Hepatocyte (in vitro differentiated cells): ENCODE measurements around the gene PKNOX2. TPM values are rescaled to one million over a fixed set of nuclear protein-coding genes. Genes with fewer than 3 reads are reported as not detected.

ENCODE experiments used
- DNase-seq: peaks from one replicate; pipeline ENCODE4 v3.0.0-alpha.2; 2016; ENCODE audit warnings: low spot score
- H2AFZ ChIP-seq: fragments of 200-600 bp; sonication (generic); 2 replicates; pipeline ENCODE4 v1.6.0; 2016; ENCODE audit warnings: antibody characterized with exemption, mild to moderate bottlenecking
- H3K27ac ChIP-seq: fragments of 200-600 bp; sonication (generic); 2 replicates; pipeline ENCODE4 v1.5.1; 2016; ENCODE audit warnings: mild to moderate bottlenecking
- H3K27me3 ChIP-seq: fragments of 200-600 bp; sonication (generic); 2 replicates; pipeline ENCODE4 v1.6.1; 2016
- H3K36me3 ChIP-seq: fragments of 200-600 bp; sonication (generic); replicated peaks from 2 replicates; pipeline ENCODE4 v1.5.1; 2016; ENCODE audit warnings: low read depth; ENCODE audit not compliant: insufficient read depth
- H3K4me1 ChIP-seq: fragments of 200-600 bp; sonication (generic); 2 replicates; pipeline ENCODE4 v1.5.1; 2016; ENCODE audit warnings: mild to moderate bottlenecking, moderate library complexity; ENCODE audit not compliant: insufficient read depth
- H3K4me2 ChIP-seq: fragments of 200-600 bp; sonication (generic); 2 replicates; pipeline ENCODE4 v1.6.0; 2016
- H3K4me3 ChIP-seq: fragments of 200-600 bp; sonication (generic); 2 replicates; pipeline ENCODE4 v1.5.1; 2016; ENCODE audit warnings: mild to moderate bottlenecking
- H3K79me2 ChIP-seq: fragments of 200-600 bp; sonication (generic); 2 replicates; pipeline ENCODE4 v1.6.0; 2017; ENCODE audit warnings: mild to moderate bottlenecking
- H3K9me2 ChIP-seq: fragments of 200-600 bp; sonication (generic); replicated peaks from 2 replicates; pipeline ENCODE4 v1.6.0; 2017; ENCODE audit warnings: mild to moderate bottlenecking; ENCODE audit not compliant: insufficient read depth
- H3K9me3 ChIP-seq: fragments of 200-600 bp; sonication (generic); 2 replicates; pipeline ENCODE4 v1.5.1; 2016; ENCODE audit warnings: low read depth, mild to moderate bottlenecking
- H4K20me1 ChIP-seq: fragments of 200-600 bp; sonication (generic); 2 replicates; pipeline ENCODE4 v1.6.0; 2016; ENCODE audit warnings: mild to moderate bottlenecking; ENCODE audit not compliant: insufficient read depth, poor library complexity, severe bottlenecking
- EZH2 ChIP-seq: fragments of 200-600 bp; sonication (generic); IDR thresholded peaks from 2 replicates; pipeline ENCODE4 v1.6.1; 2016; ENCODE audit warnings: antibody characterized with exemption, mild to moderate bottlenecking, borderline replicate concordance
- EZH2phosphoT487 ChIP-seq: fragments of 200-600 bp; sonication (generic); IDR thresholded peaks from one replicate; pipeline ENCODE4 v1.6.1; 2018; ENCODE audit warnings: antibody characterized with exemption, mild to moderate bottlenecking, low read depth, moderate library complexity; ENCODE audit not compliant: unreplicated experiment, severe bottlenecking
- WGBS: methylation state at CpG from one replicate; pipeline ENCODE4 v1.1.6; 2016; ENCODE audit warnings: low lambda C conversion rate; ENCODE audit errors: missing lambda C conversion rate; 5-methylcytosine and 5-hydroxymethylcytosine counted together
- polyA plus RNA-seq: library from polyadenylated mRNA; unstranded; fragments of >200 nt; fragmentation: Nextera tagmentation; extraction: Ambion mirVana; gene quantifications from 2 replicates; pipeline ENCODE4 v1.2.1, GENCODE V29; 2016
- total RNA-seq: library from RNA; depleted of rRNA; stranded (reverse); fragments of >200 nt; gene quantifications from 2 replicates; pipeline ENCODE4 v1.2.3, GENCODE V29; 2014
- TF ChIP-seq, protein P1 (sequence below): fragments of 200-600 bp; sonication (generic); IDR thresholded peaks from 2 replicates; pipeline ENCODE4 v1.5.1; 2016; ENCODE audit warnings: antibody characterized with exemption, mild to moderate bottlenecking; ENCODE audit not compliant: poor library complexity

Gene PKNOX2
- total and polyA plus RNA-seq, 2 experiments from 2014 or later, result 3.0 to 3.1 TPM

DNA sequence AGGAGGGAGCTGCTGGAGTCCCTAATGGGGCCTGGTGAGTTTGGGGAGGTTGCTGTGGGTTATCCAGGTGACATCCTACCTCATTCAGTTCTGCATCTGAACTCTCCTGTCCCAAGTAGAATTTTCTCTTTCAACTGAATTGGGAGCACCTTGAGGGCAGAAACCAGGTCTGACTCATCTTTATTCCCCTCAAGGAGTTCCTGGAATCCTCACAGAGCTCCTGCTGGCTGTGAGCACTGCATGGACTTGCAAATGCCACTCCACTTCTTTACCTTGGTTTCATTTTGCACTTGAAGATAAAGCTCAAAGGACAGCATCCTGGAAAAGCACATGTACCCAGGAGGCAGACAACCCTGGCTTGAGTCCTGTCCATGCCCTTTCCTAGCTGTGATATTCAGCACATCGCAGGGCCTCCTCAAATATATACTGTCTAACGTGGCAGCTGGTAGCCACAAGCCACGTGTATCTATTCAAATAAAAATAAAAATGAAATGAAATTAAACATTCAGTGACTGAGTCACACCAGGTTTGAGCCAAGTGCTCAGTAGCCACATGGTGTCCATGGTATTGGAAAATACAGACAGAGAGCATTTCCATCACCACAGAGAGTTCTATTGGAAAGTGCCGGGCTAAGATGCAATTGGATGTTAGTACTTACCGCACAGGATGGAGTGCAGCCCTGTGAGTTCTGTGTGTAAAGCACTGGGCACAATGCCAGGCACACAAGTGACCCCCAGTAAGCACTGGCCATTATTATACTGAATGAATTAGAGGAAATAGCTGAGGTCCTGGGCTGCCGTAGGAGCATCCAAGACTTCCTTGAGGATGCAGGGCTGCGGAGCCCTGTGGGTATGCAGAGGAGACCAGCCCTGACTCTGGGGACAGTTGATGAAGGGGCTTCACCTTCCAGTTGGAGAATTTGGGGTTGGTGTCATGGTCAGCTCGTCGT lies 149.0 kb downstream of the PKNOX2 start:
- H3K36me3 ChIP-seq, result no peaks in the 10 kb centered on the region
- H3K27me3 ChIP-seq, result no peaks in the 10 kb centered on the region
- no peak overlapping the region for H3K4me2 ChIP-seq
- no peak overlapping the region for H3K27ac ChIP-seq
- TF ChIP-seq, protein P1, sequence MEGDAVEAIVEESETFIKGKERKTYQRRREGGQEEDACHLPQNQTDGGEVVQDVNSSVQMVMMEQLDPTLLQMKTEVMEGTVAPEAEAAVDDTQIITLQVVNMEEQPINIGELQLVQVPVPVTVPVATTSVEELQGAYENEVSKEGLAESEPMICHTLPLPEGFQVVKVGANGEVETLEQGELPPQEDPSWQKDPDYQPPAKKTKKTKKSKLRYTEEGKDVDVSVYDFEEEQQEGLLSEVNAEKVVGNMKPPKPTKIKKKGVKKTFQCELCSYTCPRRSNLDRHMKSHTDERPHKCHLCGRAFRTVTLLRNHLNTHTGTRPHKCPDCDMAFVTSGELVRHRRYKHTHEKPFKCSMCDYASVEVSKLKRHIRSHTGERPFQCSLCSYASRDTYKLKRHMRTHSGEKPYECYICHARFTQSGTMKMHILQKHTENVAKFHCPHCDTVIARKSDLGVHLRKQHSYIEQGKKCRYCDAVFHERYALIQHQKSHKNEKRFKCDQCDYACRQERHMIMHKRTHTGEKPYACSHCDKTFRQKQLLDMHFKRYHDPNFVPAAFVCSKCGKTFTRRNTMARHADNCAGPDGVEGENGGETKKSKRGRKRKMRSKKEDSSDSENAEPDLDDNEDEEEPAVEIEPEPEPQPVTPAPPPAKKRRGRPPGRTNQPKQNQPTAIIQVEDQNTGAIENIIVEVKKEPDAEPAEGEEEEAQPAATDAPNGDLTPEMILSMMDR, result no peak
- no peak for TF ChIP-seq EZH2phosphoT487
- no peak for TF ChIP-seq EZH2
- H3K4me3 ChIP-seq, result no peak overlapping the region
- no peaks in the 10 kb centered on the region for H3K79me2 ChIP-seq
- no peaks in the 10 kb centered on the region for H3K4me1 ChIP-seq
- DNase-seq, result no peak
- H2AFZ ChIP-seq, result no peak overlapping the region
- H3K9me2 ChIP-seq, result no peaks in the 10 kb centered on the region
- WGBS, result 86% methylated on average over 9 of the region's 9 CpGs
- no peaks in the 10 kb centered on the region for H4K20me1 ChIP-seq
- no peaks in the 10 kb centered on the region for H3K9me3 ChIP-seq

DNA sequence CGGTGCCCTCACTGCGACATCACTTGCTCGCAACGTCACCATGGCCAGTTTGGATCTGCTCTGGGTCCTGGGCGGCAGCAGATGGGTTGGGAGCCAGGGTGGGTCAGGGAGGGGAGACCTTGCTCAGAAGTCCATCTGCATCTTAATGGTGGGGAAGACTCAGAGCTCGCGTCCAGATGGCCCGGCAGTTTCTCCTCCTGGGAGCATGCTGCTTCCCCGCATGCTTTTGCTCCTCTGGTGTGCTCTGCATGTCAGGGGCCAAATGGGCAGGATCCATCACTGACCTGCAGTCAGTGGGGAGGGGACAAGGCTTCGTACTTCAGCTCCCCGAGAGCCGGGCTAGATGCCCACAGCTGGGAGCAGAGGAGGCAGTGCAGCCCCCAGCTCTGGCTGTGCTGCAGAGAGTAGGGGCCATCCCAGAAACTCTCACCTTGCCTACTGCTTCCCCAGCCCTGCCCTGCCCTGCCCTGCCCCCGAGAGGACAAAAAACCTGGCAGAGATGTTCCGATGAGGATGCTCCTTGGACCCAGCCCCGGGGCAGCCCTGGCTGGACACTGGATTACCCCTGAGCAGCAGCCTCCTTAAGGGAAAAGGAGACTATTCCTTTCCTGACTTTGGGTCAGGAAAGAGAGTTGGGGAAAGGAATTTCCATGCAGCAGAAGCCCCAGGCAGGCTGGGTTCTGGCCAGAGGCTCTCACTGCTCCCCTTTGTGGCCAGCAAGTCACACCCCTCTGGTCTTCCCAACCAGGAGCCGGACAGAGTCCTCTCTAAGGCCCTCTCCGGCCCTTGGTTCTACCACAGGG lies 149.9 kb downstream of the PKNOX2 start:
- no peak overlapping the region for H3K4me2 ChIP-seq
- H3K79me2 ChIP-seq, result no peaks in the 10 kb centered on the region
- H3K27me3 ChIP-seq, result no peaks in the 10 kb centered on the region
- no peaks in the 10 kb centered on the region for H4K20me1 ChIP-seq
- no peak overlapping the region for H2AFZ ChIP-seq
- no peaks in the 10 kb centered on the region for H3K4me1 ChIP-seq
- H3K36me3 ChIP-seq, result no peaks in the 10 kb centered on the region
- DNase-seq, result no peak
- TF ChIP-seq, protein P1, result no peak
- TF ChIP-seq EZH2phosphoT487, result no peak
- no peak for TF ChIP-seq EZH2
- no peaks in the 10 kb centered on the region for H3K9me3 ChIP-seq
- H3K4me3 ChIP-seq, result no peak overlapping the region
- no peaks in the 10 kb centered on the region for H3K9me2 ChIP-seq
- WGBS, result 87% methylated on average over 16 of the region's 17 CpGs
- no peak overlapping the region for H3K27ac ChIP-seq

DNA sequence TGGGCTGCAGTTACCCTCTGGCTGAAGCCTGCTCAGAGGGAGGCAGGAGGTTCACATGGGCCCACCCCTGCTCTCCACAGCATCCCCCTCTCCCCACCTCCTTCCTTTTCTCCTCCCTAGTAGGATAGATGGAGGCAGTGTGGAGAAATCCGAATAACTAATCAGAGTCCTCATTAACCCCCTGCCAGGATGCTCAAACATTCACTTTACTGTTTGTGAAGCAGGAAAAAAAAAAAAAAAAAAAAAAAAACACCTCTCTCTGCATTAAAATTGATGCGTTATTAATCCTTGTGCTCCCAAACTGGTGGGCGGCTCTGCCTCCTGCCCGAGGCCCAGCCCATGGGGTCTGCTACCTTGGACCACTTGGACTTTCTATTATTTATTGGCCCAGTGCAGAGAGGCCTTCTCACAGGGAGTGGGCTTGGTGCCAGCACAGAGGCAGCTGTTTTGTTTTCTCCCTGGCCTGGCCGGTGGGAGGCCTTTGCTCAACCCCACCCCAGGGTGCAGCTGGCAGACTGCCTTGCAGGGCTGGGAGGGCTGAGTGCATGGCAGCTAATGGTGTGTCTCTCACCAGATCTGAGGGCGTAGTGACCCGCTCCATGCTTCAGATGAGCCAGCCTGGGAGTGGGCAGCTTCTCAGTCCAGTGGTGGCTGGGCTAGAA lies 150.7 kb downstream of the PKNOX2 start:
- Histone ChIP-seq H3K4me2 (no peak overlapping the region), H3K27me3 (no peaks in the 10 kb centered on the region), H3K9me3 (no peaks in the 10 kb centered on the region), H3K79me2 (no peaks in the 10 kb centered on the region), H3K4me3 (no peak overlapping the region), H3K36me3 (no peaks in the 10 kb centered on the region), H2AFZ (no peak overlapping the region), H3K27ac (no peak overlapping the region), H3K9me2 (no peaks in the 10 kb centered on the region), H4K20me1 (no peaks in the 10 kb centered on the region), H3K4me1 (no peaks in the 10 kb centered on the region)
- 80% methylated on average over 7 of the region's 7 CpGs for WGBS
- no peak for TF ChIP-seq EZH2
- TF ChIP-seq, protein P1, result no peak
- no peak for TF ChIP-seq EZH2phosphoT487
- DNase-seq, result no peak
